GM18498 (cell line): Measurements from ENCODE around the gene MCC.

Experiments used
- ATAC-seq: cut with Tn5 transposase; IDR thresholded peaks from one replicate; pipeline ENCODE4 v1.9.1; 2021; ENCODE audit warnings: mild to moderate bottlenecking, moderate library complexity; ENCODE audit not compliant: unreplicated experiment

The MCC gene

GRCh38 chr5:113276001-113276400 lies 212.3 kb downstream of the MCC start:
- ATAC-seq: no peak

GRCh38 chr5:113274836-113275414 lies 213.3 kb downstream of the MCC start:
- ATAC-seq: no peak

GRCh38 chr5:113273948-113274347 lies 214.3 kb downstream of the MCC start:
- ATAC-seq: peak; percentile 74

GRCh38 chr5:113271745-113272454 lies 216.4 kb downstream of the MCC start:
- peak; percentile 46 for ATAC-seq

- ATAC-seq: no peak
Observed at GRCh38 chr5:113271015-113271414, 217.2 kb downstream of the MCC start.

- ATAC-seq: no peak
Observed at GRCh38 chr5:113270086-113270485, 218.2 kb downstream of the MCC start.

- no peak for ATAC-seq
Observed at GRCh38 chr5:113269023-113269997, 218.9 kb downstream of the MCC start.

- no peak for ATAC-seq
Observed at GRCh38 chr5:113268232-113268631, 220.0 kb downstream of the MCC start.

GRCh38 chr5:113267361-113267900 lies 220.8 kb downstream of the MCC start:
- no peak for ATAC-seq

GRCh38 chr5:113266913-113267227 lies 221.4 kb downstream of the MCC start:
- ATAC-seq: no peak

- ATAC-seq: no peak
Observed at GRCh38 chr5:113266227-113266912, 221.9 kb downstream of the MCC start.

- ATAC-seq: no peak
Observed at GRCh38 chr5:113265190-113265589, 223.1 kb downstream of the MCC start.

GRCh38 chr5:113264046-113264445 lies 224.2 kb downstream of the MCC start:
- no peak for ATAC-seq

GRCh38 chr5:113263545-113263944 lies 224.7 kb downstream of the MCC start:
- ATAC-seq: no peak

- ATAC-seq: no peak
Observed at GRCh38 chr5:113262674-113263073, 225.6 kb downstream of the MCC start.

- ATAC-seq: no peak
Observed at GRCh38 chr5:113259034-113259433, 229.2 kb downstream of the MCC start.

GRCh38 chr5:113257545-113257944 lies 230.7 kb downstream of the MCC start:
- no peak for ATAC-seq

GRCh38 chr5:113256671-113257452 lies 231.4 kb downstream of the MCC start:
- no peak for ATAC-seq

GRCh38 chr5:113255579-113256386 lies 232.5 kb downstream of the MCC start:
- no peak for ATAC-seq
